LNCaP clone FGC (cell line): Measurements from ENCODE around the gene SPATA19.

Experiments used
- DNase-seq: peaks from one replicate; pipeline ENCODE4 v3.0.0-alpha.2; 2011; ENCODE audit warnings: low read depth
- H3K4me3 ChIP-seq: 2 replicates; pipeline ENCODE4 v1.5.1; 2011; ENCODE audit warnings: mild to moderate bottlenecking, low read depth, low read length, control low read depth
- TF ChIP-seq, protein P1 (sequence below): IDR thresholded peaks from 2 replicates; pipeline ENCODE4 v1.5.1; 2012; ENCODE audit warnings: mild to moderate bottlenecking; ENCODE audit not compliant: control insufficient read depth, insufficient read depth; ENCODE audit errors: extremely low read depth

The SPATA19 gene

DNA sequence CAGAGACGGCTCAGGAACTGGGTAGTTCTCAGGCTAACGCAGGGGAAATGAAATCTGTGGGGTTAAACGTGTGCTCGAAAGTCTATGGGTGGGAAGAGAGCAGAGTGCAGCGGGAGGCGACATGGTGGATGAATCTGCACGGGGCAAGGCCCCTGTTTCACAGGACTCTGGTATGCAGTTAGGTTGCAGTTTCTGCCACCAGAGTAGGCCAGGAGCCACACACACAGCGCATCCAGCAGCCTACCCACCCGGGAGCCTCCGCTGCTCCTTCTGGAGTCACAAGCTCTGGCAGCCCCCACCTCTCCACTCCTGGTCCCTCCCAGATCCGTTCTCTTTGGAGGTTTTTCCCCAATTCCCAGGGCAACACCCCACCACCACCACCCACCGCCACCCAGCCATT, 27.0 kb downstream of the SPATA19 start:
- TF ChIP-seq, protein P1, sequence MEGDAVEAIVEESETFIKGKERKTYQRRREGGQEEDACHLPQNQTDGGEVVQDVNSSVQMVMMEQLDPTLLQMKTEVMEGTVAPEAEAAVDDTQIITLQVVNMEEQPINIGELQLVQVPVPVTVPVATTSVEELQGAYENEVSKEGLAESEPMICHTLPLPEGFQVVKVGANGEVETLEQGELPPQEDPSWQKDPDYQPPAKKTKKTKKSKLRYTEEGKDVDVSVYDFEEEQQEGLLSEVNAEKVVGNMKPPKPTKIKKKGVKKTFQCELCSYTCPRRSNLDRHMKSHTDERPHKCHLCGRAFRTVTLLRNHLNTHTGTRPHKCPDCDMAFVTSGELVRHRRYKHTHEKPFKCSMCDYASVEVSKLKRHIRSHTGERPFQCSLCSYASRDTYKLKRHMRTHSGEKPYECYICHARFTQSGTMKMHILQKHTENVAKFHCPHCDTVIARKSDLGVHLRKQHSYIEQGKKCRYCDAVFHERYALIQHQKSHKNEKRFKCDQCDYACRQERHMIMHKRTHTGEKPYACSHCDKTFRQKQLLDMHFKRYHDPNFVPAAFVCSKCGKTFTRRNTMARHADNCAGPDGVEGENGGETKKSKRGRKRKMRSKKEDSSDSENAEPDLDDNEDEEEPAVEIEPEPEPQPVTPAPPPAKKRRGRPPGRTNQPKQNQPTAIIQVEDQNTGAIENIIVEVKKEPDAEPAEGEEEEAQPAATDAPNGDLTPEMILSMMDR = no peak
- no peak for DNase-seq
- no peak overlapping the region for H3K4me3 ChIP-seq

DNA sequence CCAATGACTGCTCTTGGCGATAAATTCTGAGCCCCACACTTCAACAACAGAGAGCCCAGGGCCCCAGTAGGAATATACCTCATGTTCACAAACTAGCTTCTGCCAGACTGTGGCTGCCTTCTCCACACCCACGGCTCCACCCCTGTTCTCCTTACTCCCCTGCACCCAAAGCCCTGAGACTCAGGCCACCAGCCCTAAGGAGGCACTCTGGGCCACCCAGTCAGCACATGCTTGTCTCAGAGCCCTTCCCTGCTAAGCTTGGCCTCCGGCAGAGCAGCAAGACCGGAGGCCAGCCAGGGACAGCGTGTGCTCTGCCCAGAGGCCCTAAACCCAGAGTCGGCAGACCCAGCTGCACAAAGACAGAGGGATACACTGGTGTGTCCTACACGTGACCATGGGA, 27.9 kb downstream of the SPATA19 start:
- no peak overlapping the region for H3K4me3 ChIP-seq
- TF ChIP-seq, protein P1 = no peak
- no peak for DNase-seq

DNA sequence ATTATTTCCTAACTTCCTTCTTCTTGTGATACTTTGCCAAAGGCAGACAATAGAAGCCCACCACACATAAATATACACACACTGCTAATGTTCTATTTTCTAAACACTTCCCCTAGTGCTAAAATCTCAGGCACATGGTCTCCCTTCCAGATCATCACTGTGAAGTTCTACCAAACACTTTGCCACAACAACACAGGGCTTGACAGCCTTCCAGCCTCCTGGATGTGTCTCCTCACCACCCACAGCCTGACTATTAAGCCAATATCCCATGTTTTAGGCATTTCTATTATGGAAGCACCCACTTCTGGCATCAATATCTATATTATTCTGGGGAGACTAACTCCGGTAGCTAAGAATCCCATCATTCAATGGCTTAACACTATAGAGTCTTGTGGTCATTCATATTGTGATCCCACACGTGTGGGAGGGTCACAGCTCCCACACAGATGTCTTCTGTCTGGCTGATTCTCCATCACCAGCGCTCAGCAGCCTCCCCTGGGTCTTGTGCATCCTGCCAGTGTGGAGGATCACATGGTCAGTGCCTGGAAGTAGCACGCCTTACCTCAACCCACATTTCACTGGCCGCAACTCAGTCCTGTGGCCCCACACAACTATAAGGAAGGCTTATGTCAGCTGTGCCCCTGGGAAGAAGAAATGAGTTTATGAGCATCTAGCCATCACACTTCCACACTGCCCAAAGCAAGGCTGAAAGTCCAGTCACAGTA, 29.0 kb downstream of the SPATA19 start:
- no peak for DNase-seq
- TF ChIP-seq, protein P1 = no peak
- H3K4me3 ChIP-seq = no peak overlapping the region

DNA sequence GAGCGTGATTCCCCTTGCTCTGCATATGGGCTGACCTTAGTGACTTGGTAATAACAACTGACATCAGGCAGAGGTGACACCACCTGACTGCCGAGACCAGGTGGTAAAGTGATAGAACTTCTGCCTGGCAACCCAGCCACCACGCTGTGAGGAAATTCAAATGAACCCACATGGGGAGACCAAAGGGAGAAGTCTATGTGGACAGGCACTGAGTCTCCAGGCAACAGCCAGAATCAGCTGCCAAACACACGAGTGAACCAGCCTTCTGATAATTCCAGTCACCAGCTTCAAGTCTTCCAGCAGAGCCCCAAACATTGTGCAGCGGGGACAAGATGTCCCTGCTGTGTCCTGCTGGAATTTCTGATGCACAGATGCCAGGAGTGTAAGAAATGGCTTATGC, 29.7 kb downstream of the SPATA19 start:
- no peak for DNase-seq
- H3K4me3 ChIP-seq = no peak overlapping the region
- TF ChIP-seq, protein P1 = no peak

DNA sequence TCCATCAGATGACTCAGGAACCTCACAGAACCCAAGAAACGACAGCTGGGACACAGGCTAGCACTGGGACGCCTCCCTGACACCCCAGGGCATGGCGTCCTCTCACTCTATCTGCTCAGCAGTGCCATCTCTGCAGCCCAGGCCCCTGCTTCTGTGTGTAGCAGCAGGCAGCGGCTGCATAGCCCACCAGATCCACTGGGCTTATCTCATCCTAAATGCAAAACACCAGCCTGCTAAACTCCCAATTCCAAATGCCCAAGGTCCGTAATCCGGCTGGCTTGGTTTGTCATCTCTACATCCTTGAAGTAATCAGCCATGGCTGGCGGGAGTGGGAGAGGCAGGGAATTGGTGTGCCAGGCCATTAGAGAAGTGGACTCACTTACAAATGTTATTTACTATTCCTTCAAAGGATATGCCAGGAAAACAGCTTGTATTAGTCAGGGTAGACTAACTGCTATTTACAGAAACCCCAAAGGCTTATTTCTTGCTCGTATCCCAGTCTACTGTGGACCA, 30.7 kb downstream of the SPATA19 start:
- no peak for DNase-seq
- TF ChIP-seq, protein P1 = no peak
- H3K4me3 ChIP-seq = no peak overlapping the region

DNA sequence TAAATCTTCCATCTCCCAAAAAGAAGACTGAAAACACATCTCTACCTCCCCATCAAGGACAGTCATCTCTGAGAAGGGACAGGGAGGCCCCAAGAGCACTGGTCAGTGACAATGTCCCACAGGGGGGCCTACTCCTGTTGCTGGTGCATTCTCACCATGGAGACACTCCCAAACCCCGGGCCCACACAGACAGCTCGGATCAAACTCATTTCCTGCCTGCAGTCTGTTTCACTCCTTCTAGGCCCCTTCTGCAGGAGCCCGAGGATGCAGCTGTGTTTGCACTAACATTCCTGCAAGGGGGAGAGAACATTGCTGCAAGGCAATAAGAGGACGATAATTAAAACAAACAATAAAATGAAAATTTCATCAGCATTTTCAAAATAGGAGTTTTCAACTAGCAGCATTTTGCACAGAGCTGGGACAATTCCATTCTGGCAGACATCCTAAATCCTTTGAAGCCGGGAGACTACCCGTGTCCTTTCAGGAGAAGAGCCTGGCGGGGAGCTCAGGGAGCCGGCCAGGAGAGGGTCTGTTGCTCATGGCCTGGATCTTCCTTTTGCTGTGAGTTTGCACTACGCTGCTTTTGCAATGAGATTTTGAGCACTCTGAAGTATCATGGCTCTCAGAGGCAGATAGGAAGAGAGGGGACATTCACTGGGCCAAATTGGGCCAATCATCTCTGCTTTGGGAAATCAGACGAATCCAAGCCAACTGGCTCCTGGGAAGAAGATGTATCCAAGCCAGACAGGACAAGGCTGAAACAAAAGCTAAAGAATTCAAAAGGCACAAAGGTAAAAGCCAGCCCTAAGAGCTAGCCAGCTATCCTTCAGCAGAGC, 33.2 kb downstream of the SPATA19 start:
- TF ChIP-seq, protein P1 = no peak
- H3K4me3 ChIP-seq = no peak overlapping the region
- DNase-seq = no peak

DNA sequence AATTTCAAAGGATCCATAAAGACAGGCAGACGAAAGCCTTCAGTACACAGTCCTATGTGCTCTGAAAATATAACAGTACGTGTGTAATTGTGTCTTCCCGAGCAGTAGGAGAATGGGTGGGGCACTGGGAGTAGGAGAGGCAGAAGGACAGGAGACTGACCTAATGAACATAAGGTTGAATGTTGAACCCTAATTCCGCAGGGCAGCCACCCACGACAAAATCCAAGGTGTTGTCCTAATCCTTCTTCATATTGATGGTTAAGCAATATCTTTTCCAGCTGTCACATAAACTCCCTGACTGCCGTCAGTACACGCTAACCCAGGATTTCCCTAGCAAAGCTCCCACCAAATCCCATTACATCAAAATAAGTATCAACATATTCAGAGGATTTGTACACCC, 34.5 kb downstream of the SPATA19 start:
- DNase-seq = no peak
- TF ChIP-seq, protein P1 = no peak
- H3K4me3 ChIP-seq = no peak overlapping the region
